MM.1S (cell line): ENCODE results near the gene GPR35.

Source experiments
- DNase-seq: peaks from one replicate; pipeline ENCODE4 v3.0.0-alpha.2; 2015
- H2AFZ ChIP-seq: fragments of 300-600 bp; sonication (generic); 2 replicates; pipeline ENCODE4 v1.6.0; 2016; ENCODE audit warnings: antibody characterized with exemption, low read length
- H3F3A ChIP-seq: fragments of 300-600 bp; sonication (generic); 2 replicates; pipeline ENCODE4 v1.6.1; 2016; ENCODE audit warnings: mild to moderate bottlenecking, antibody characterized with exemption, low read length, moderate library complexity, mixed read lengths; ENCODE audit not compliant: insufficient read depth
- H3K27ac ChIP-seq: fragments of 300-600 bp; sonication (generic); 2 replicates; pipeline ENCODE4 v1.5.1; 2016; ENCODE audit warnings: mild to moderate bottlenecking, low read length
- H3K27me3 ChIP-seq: fragments of 300-600 bp; sonication (generic); replicated peaks from 2 replicates; pipeline ENCODE4 v1.6.0; 2016; ENCODE audit warnings: low read length; ENCODE audit not compliant: insufficient read depth
- H3K36me3 ChIP-seq: fragments of 300-600 bp; sonication (generic); replicated peaks from 2 replicates; pipeline ENCODE4 v1.6.1; 2016; ENCODE audit warnings: mild to moderate bottlenecking, low read length, mixed read lengths; ENCODE audit not compliant: insufficient read depth
- H3K4me1 ChIP-seq: fragments of 300-600 bp; sonication (generic); 2 replicates; pipeline ENCODE4 v1.6.1; 2016; ENCODE audit warnings: low read length, mixed read lengths
- H3K4me2 ChIP-seq: fragments of 300-600 bp; sonication (generic); 2 replicates; pipeline ENCODE4 v1.6.0; 2016; ENCODE audit warnings: low read depth, low read length
- H3K4me3 ChIP-seq: fragments of 300-600 bp; sonication (generic); 2 replicates; pipeline ENCODE4 v1.5.1; 2016; ENCODE audit warnings: low read length, mixed read lengths
- H3K79me2 ChIP-seq: fragments of 300-600 bp; sonication (generic); 2 replicates; pipeline ENCODE4 v1.6.1; 2016; ENCODE audit warnings: mixed run types, low read length, mixed read lengths
- H3K9ac ChIP-seq: fragments of 300-600 bp; sonication (generic); 2 replicates; pipeline ENCODE4 v1.6.1; 2016; ENCODE audit warnings: low read length, mixed read lengths
- H3K9me2 ChIP-seq: fragments of 300-600 bp; sonication (generic); replicated peaks from 2 replicates; pipeline ENCODE4 v1.6.1; 2016; ENCODE audit warnings: mild to moderate bottlenecking, low read length, mixed read lengths; ENCODE audit not compliant: insufficient read depth
- H3K9me3 ChIP-seq: fragments of 300-600 bp; sonication (generic); replicated peaks from 2 replicates; pipeline ENCODE4 v1.6.1; 2016; ENCODE audit warnings: mild to moderate bottlenecking, low read length, mixed read lengths; ENCODE audit not compliant: insufficient read depth
- H4K20me1 ChIP-seq: fragments of 300-600 bp; sonication (generic); 2 replicates; pipeline ENCODE4 v1.6.1; 2016; ENCODE audit warnings: mild to moderate bottlenecking, low read length, moderate library complexity, mixed read lengths; ENCODE audit not compliant: insufficient read depth
- CTCF ChIP-seq: fragments of 300-600 bp; sonication (generic); IDR thresholded peaks from 2 replicates; pipeline ENCODE4 v1.5.1; 2016; ENCODE audit warnings: antibody characterized with exemption, low read length, mixed read lengths
- EZH2 ChIP-seq: fragments of 300-600 bp; sonication (generic); optimal IDR thresholded peaks from 2 replicates; pipeline ENCODE3; 2017; ENCODE audit warnings: low read depth, mild to moderate bottlenecking, antibody characterized with exemption, low read length, mixed read lengths
- EZH2phosphoT487 ChIP-seq: fragments of 300-600 bp; sonication (generic); IDR thresholded peaks from 2 replicates; pipeline ENCODE4 v1.6.1; 2018; ENCODE audit warnings: antibody characterized with exemption, low read length

Gene GPR35

GRCh38 chr2:240613781-240614180 is 11.5 kb upstream of the GPR35 start:
- H3K9ac ChIP-seq, result no peak overlapping the region
- TF ChIP-seq CTCF (no peak), EZH2 (no peak), EZH2phosphoT487 (no peak)
- no peaks in the 10 kb centered on the region for H3K9me2 ChIP-seq
- DNase-seq, result no peak
- H3K4me2 ChIP-seq, result no peak overlapping the region
- no peaks in the 10 kb centered on the region for H3K4me1 ChIP-seq
- no peak overlapping the region for H3K4me3 ChIP-seq
- H3K36me3 ChIP-seq, result no peaks in the 10 kb centered on the region
- no peak overlapping the region for H3K27ac ChIP-seq
- no peaks in the 10 kb centered on the region for H3K9me3 ChIP-seq
- no peaks in the 10 kb centered on the region for H3F3A ChIP-seq
- H3K27me3 ChIP-seq, result no peaks in the 10 kb centered on the region
- no peak overlapping the region for H2AFZ ChIP-seq
- no peaks in the 10 kb centered on the region for H3K79me2 ChIP-seq
- H4K20me1 ChIP-seq, result no peaks in the 10 kb centered on the region

GRCh38 chr2:240614391-240614790 is 10.9 kb upstream of the GPR35 start:
- no peaks in the 10 kb centered on the region for H3K9me3 ChIP-seq
- no peak overlapping the region for H3K27ac ChIP-seq
- no peaks in the 10 kb centered on the region for H3K36me3 ChIP-seq
- no peak overlapping the region for H3K4me2 ChIP-seq
- H3F3A ChIP-seq, result no peaks in the 10 kb centered on the region
- no peaks in the 10 kb centered on the region for H3K9me2 ChIP-seq
- H3K4me1 ChIP-seq, result no peaks in the 10 kb centered on the region
- H2AFZ ChIP-seq, result no peak overlapping the region
- H3K79me2 ChIP-seq, result no peaks in the 10 kb centered on the region
- no peaks in the 10 kb centered on the region for H4K20me1 ChIP-seq
- TF ChIP-seq EZH2phosphoT487 (no peak), CTCF (no peak), EZH2 (no peak)
- no peak overlapping the region for H3K4me3 ChIP-seq
- H3K27me3 ChIP-seq, result no peaks in the 10 kb centered on the region; the same call in 1 of the 2 replicates
- no peak overlapping the region for H3K9ac ChIP-seq
- DNase-seq, result no peak

GRCh38 chr2:240615396-240615795 is 9.9 kb upstream of the GPR35 start:
- Histone ChIP-seq H3K79me2 (no peaks in the 10 kb centered on the region), H3K4me2 (no peak overlapping the region), H3K4me1 (no peaks in the 10 kb centered on the region), H3K27me3 (no peaks in the 10 kb centered on the region; the same call in 1 of the 2 replicates), H3K36me3 (no peaks in the 10 kb centered on the region), H3F3A (no peaks in the 10 kb centered on the region), H3K9me3 (no peaks in the 10 kb centered on the region), H3K9me2 (no peaks in the 10 kb centered on the region), H3K9ac (no peak overlapping the region), H3K27ac (no peak overlapping the region), H3K4me3 (no peak overlapping the region), H4K20me1 (no peaks in the 10 kb centered on the region), H2AFZ (no peak overlapping the region)
- DNase-seq, result no peak
- TF ChIP-seq EZH2phosphoT487 (no peak), EZH2 (no peak), CTCF (no peak)
